Loucy (cell line): ENCODE results near the gene PLD5.

ENCODE experiments used
- EZH2phosphoT487 ChIP-seq: fragments of 200-600 bp; IDR thresholded peaks from 2 replicates; pipeline ENCODE4 v1.6.1; 2018; ENCODE audit warnings: antibody characterized with exemption, mild to moderate bottlenecking, moderate library complexity, borderline replicate concordance
- TF ChIP-seq, protein P1 (sequence below): fragments of 200-600 bp; sonication (generic); conservative IDR thresholded peaks from 2 replicates; pipeline ENCODE4 v1.5.1; 2014; ENCODE audit warnings: mild to moderate bottlenecking, antibody characterized with exemption, low read length

- TF ChIP-seq, protein P1, sequence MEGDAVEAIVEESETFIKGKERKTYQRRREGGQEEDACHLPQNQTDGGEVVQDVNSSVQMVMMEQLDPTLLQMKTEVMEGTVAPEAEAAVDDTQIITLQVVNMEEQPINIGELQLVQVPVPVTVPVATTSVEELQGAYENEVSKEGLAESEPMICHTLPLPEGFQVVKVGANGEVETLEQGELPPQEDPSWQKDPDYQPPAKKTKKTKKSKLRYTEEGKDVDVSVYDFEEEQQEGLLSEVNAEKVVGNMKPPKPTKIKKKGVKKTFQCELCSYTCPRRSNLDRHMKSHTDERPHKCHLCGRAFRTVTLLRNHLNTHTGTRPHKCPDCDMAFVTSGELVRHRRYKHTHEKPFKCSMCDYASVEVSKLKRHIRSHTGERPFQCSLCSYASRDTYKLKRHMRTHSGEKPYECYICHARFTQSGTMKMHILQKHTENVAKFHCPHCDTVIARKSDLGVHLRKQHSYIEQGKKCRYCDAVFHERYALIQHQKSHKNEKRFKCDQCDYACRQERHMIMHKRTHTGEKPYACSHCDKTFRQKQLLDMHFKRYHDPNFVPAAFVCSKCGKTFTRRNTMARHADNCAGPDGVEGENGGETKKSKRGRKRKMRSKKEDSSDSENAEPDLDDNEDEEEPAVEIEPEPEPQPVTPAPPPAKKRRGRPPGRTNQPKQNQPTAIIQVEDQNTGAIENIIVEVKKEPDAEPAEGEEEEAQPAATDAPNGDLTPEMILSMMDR = no peak
- TF ChIP-seq EZH2phosphoT487 = no peak
These were observed 468.7 kb downstream of the PLD5 start for GRCh38 chr1:242055749-242056320.
